Measurements from ENCODE around the gene UTP4.
A peak's percentile ranks its signal among the peaks of the same experiment; 100 is the strongest.
"Not testable (repeated sequence)": the region's sequence is repeated elsewhere in the genome, so short reads cannot be mapped to it uniquely, and the experiment has no call there.

Gene UTP4

DNA sequence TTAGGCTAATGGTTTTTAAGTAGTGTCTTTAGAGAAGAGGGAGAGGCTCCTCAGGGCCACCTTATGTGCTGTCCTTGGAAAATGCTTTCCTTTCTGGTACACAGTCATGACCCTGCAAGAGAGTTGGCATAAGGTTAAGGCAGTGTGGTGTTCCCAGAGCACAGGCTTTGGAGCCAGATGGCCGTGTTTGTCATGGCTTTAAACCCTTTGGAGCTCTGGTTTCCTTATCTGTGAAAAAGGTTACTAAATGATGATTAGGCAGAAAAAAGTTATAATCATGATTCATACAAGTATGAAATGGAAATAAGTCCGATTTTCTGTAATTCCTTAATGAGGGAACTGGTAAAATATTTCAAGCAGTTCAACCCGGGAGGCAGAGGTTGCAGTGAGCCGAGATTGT is 13.2 kb downstream of the UTP4 start:
- Histone ChIP-seq H3K4me1 (no peaks in the 10 kb centered on the region), H3K4me3 (ENCODE audit: low read depth, low read length) (no peak overlapping the region), H3K36me3 (peaks cover 77% of the 10 kb centered on the region), H3K27me3 (no peaks in the 10 kb centered on the region), H3K9me3 (no peaks in the 10 kb centered on the region)
- peak; percentile 27 for DNase-seq
- TF ChIP-seq CTCF (IDR thresholded peaks at IDR 0.05; ENCODE audit: low read depth, low read length), result no peak

DNA sequence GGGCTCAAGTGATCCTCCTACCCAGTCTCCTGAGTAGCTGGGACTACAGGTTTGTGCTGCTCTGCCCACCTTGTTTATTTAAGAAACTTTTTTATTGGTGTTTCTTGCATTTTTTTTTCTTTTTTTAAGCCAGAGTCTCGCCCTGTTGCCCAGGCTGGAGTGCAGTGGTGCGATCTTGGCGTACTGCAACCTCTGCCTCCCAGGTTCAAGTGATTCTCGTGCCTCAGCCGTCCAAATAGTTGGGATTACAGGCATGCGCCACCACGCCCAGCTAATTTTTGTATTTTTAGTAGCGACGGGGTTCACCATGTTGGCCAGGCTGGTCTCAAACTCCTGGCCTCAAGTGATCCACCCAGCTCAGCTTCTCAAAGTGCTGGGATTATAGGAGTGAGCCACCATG is 17.2 kb downstream of the UTP4 start:
- not testable (repeated sequence) for H3K9me3 ChIP-seq; H3K4me3 ChIP-seq (ENCODE audit: low read depth, low read length); H3K27me3 ChIP-seq; DNase-seq; H3K4me1 ChIP-seq
- peaks cover 79% of the 10 kb centered on the region for H3K36me3 ChIP-seq

DNA sequence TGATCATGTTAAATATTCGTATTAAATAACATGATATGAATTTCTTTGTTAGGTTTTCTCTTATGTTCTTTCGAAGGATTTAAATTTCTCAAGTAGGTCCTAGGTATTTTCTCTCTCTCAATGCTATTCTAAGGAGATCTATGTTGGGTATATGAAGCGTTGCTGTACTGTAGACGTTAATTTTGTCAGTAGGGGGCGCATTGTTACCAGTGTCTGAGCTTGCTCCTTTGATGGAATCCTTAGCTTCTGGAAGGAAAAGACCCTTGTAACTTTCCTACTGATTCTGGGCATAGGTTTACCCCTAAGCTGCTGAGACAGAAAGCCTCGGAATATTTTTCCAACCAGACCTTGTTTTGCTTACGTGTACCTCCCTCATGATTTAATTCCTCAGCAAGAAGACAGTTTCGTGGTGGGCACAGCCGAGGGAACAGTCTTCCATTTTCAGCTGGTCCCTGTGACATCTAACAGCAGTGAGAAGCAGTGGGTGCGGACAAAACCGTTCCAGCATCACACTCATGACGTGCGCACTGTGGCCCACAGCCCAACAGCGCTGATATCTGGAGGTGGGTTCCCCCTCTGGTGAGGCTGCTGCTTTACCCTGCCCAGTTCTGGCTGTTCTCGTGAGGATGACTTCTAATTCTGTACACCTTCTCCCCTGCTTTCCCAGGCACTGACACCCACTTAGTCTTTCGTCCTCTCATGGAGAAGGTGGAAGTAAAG is 17.9 kb downstream of the UTP4 start:
- peak; percentile 72 for DNase-seq
- H3K4me3 ChIP-seq (ENCODE audit: low read depth, low read length), result no peak overlapping the region
- peaks cover 79% of the 10 kb centered on the region for H3K36me3 ChIP-seq
- no peaks in the 10 kb centered on the region for H3K4me1 ChIP-seq
- no peaks in the 10 kb centered on the region for H3K27me3 ChIP-seq
- H3K9me3 ChIP-seq, result no peaks in the 10 kb centered on the region
- peak; percentile 89 for TF ChIP-seq CTCF (IDR thresholded peaks at IDR 0.05; ENCODE audit: low read depth, low read length)

GRCh38 chr16:69157196-69157595 is 24.7 kb downstream of the UTP4 start:
- Histone ChIP-seq H3K36me3 (peaks cover 91% of the 10 kb centered on the region), H3K27me3 (no peaks in the 10 kb centered on the region), H3K4me1 (no peaks in the 10 kb centered on the region), H3K4me3 (ENCODE audit: low read depth, low read length) (no peak overlapping the region), H3K9me3 (no peaks in the 10 kb centered on the region)
- DNase-seq, result no peak
- TF ChIP-seq CTCF (IDR thresholded peaks at IDR 0.05; ENCODE audit: low read depth, low read length), result no peak

- Histone ChIP-seq H3K9me3 (no peaks in the 10 kb centered on the region), H3K4me3 (ENCODE audit: low read depth, low read length) (no peak overlapping the region), H3K36me3 (peaks cover 82% of the 10 kb centered on the region), H3K4me1 (no peaks in the 10 kb centered on the region), H3K27me3 (no peaks in the 10 kb centered on the region)
- no peak for TF ChIP-seq CTCF (IDR thresholded peaks at IDR 0.05; ENCODE audit: low read depth, low read length)
- no peak for DNase-seq
These were observed 27.7 kb downstream of the UTP4 start for GRCh38 chr16:69160192-69160591.

GRCh38 chr16:69165584-69165983 is 33.1 kb downstream of the UTP4 start:
- no peak for DNase-seq
- no peak for TF ChIP-seq CTCF (IDR thresholded peaks at IDR 0.05; ENCODE audit: low read depth, low read length)
- no peaks in the 10 kb centered on the region for H3K4me1 ChIP-seq
- H3K36me3 ChIP-seq, result peaks cover 83% of the 10 kb centered on the region
- H3K27me3 ChIP-seq, result no peaks in the 10 kb centered on the region
- no peak overlapping the region for H3K4me3 ChIP-seq (ENCODE audit: low read depth, low read length)
- H3K9me3 ChIP-seq, result no peaks in the 10 kb centered on the region

All from BE2C (cell line).